ENCODE measurements around the gene ADGRD2. TPM values are rescaled to one million over a fixed set of nuclear protein-coding genes. Genes with fewer than 3 reads are reported as not detected.

ADGRD2 gene
- total and polyA plus RNA-seq, 2 of the 13 experiments (the other 11 are each of a cell fraction or from before 2014, with no cell fraction given): not detected

GRCh38 chr9:124520206-124520596 is 70.0 kb downstream of the ADGRD2 start (continued):
- TF ChIP-seq RNF219 (CRISPR knock-in tag; IDR thresholded peaks at IDR 0.05) (no peak), NCOA2 (CRISPR knock-in tag; IDR thresholded peaks at IDR 0.05) (peak; percentile 55), IRF2 (CRISPR knock-in tag; IDR thresholded peaks at IDR 0.05) (peak; percentile 75; the same call in 1 of the 2 replicates), SOX6 (IDR thresholded peaks at IDR 0.05) (no peak), SOX6 (CRISPR knock-in tag; IDR thresholded peaks at IDR 0.05) (peak; percentile 74), ZNF362 (CRISPR knock-in tag; IDR thresholded peaks at IDR 0.05; ENCODE audit: borderline replicate concordance) (peak; percentile 33; the same call in 1 of the 2 replicates), HMG20A (CRISPR knock-in tag; IDR thresholded peaks at IDR 0.05; ENCODE audit: borderline replicate concordance) (peak; percentile 55; the same call in 1 of the 2 replicates), NFKBIZ (CRISPR knock-in tag; IDR thresholded peaks at IDR 0.05) (no peak), MIXL1 (CRISPR knock-in tag; IDR thresholded peaks at IDR 0.05) (peak; percentile 70; the same call in 1 of the 2 replicates), NPAS2 (CRISPR knock-in tag; IDR thresholded peaks at IDR 0.05; ENCODE audit: borderline replicate concordance) (no peak), KMT2A (CRISPR knock-in tag; IDR thresholded peaks at IDR 0.05) (peak; percentile 59; the same call in 1 of the 2 replicates), AHR (CRISPR knock-in tag; IDR thresholded peaks at IDR 0.05) (no peak), ZNF331 (CRISPR knock-in tag; IDR thresholded peaks at IDR 0.05) (peak; percentile 89; the same call in 1 of the 2 replicates), ATF7-NPFF (CRISPR knock-in tag; IDR thresholded peaks at IDR 0.05; ENCODE audit: low read depth) (no peak), LCORL (IDR thresholded peaks at IDR 0.05) (no peak), LCORL (CRISPR knock-in tag; IDR thresholded peaks at IDR 0.05) (peak; percentile 35; the same call in 1 of the 2 replicates), ERF (CRISPR knock-in tag; IDR thresholded peaks at IDR 0.05) (0 out of 2 replicates have a peak, but pooled peaks have one; percentile 39), ARID5B (CRISPR knock-in tag; IDR thresholded peaks at IDR 0.05) (peak; percentile 69)
- TF ChIP-seq, protein P1, sequence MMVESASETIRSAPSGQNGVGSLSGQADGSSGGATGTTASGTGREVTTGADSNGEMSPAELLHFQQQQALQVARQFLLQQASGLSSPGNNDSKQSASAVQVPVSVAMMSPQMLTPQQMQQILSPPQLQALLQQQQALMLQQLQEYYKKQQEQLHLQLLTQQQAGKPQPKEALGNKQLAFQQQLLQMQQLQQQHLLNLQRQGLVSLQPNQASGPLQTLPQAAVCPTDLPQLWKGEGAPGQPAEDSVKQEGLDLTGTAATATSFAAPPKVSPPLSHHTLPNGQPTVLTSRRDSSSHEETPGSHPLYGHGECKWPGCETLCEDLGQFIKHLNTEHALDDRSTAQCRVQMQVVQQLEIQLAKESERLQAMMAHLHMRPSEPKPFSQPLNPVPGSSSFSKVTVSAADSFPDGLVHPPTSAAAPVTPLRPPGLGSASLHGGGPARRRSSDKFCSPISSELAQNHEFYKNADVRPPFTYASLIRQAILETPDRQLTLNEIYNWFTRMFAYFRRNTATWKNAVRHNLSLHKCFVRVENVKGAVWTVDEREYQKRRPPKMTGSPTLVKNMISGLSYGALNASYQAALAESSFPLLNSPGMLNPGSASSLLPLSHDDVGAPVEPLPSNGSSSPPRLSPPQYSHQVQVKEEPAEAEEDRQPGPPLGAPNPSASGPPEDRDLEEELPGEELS (CRISPR knock-in tag; IDR thresholded peaks at IDR 0.05): peak; percentile 33; the same call in 1 of the 2 replicates
- TF ChIP-seq, protein P2, sequence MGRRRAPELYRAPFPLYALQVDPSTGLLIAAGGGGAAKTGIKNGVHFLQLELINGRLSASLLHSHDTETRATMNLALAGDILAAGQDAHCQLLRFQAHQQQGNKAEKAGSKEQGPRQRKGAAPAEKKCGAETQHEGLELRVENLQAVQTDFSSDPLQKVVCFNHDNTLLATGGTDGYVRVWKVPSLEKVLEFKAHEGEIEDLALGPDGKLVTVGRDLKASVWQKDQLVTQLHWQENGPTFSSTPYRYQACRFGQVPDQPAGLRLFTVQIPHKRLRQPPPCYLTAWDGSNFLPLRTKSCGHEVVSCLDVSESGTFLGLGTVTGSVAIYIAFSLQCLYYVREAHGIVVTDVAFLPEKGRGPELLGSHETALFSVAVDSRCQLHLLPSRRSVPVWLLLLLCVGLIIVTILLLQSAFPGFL (CRISPR knock-in tag; IDR thresholded peaks at IDR 0.05): no peak

Data from HepG2 (cell line).